ENCODE data around the gene P2RY11.

The P2RY11 gene

DNA sequence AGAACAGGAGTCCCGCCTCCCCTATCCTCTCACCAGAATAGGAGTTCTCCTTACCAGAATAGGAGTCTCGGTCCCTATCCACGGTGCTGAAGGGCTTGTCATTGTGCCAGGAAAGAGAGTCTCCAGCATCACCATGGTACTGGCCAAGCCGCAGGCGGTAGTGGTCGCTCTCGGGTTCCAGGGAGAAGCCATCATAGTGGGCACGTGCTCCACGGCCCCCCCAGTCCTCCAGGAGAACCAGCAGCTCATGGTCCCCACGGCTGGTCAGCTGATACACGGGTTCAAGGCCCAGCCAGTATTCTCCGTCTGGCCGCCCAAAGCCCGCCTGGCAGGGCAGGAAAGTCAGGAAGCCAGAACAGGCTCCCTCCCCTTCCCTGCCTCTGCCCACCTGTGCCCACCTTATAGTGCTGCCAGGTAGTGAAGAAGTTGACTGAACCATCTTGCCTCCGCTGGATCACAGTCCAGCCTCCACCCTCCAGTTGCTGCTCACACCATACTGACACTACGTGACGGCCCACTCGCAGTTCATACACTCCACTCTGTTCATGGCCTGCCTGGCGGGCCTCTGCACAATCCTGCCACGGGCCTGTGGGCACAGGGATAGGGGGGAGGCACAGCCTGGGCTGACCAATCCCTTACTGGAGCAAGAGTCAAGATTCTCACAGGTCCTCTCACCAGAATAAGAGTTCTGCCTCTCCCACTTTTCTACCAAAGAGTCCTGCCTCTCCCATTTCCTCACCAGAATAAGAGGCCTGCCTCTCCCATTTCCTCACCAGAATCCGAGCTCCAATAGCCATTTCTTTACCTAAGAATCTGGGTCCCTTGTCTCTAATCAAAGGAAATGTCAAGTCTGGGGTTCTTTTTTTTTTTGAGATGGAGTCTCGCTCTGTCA, 18.0 kb upstream of the P2RY11 start:
- CTCF ChIA-PET = no interaction called here
- no peak for DNase-seq (ENCODE audit: extremely low spot score)
- POLR2A ChIA-PET = no interaction called here
- TF ChIP-seq HDGF (IDR thresholded peaks at IDR 0.05; ENCODE audit: borderline replicate concordance) = no peak
- no peak for TF ChIP-seq FOXM1 (IDR thresholded peaks at IDR 0.05; ENCODE audit: borderline replicate concordance)

DNA sequence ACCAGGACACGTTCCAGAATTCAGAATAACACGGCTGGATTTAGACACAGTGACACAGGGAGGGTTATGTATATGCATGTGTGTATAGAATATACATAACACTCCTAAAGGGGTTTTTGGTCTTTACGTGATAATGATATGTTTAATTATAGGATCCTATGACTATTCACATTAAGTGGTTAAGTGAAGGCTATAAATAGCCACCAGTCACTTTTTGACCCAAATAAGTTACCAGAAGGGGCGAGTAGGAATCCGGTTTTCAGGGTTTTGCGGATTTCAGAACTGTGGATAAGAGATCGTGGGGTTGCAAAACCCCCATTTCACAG, 15.9 kb upstream of the P2RY11 start:
- POLR2A ChIA-PET = interaction anchor here (0.6 to 4.4 kb wide), 12 partner anchors 11 to 163 kb away, joined by 3 to 62 read pairs (median 4); partner anchors contain the start of genes EIF3G and PPAN
- no peak for TF ChIP-seq SUZ12 (IDR thresholded peaks at IDR 0.05)
- TF ChIP-seq L3MBTL2 (conservative IDR thresholded peaks at IDR 0.05) = no peak
- TF ChIP-seq NFRKB (IDR thresholded peaks at IDR 0.05) = no peak
- TF ChIP-seq LEF1 (IDR thresholded peaks at IDR 0.05; ENCODE audit: borderline replicate concordance) = no peak
- no peak for TF ChIP-seq HDGF (IDR thresholded peaks at IDR 0.05; ENCODE audit: borderline replicate concordance)
- TF ChIP-seq PKNOX1 (IDR thresholded peaks at IDR 0.05) = no peak
- TF ChIP-seq ZNF384 (IDR thresholded peaks at IDR 0.05) = no peak
- no peak for TF ChIP-seq TARDBP (IDR thresholded peaks at IDR 0.05)
- TF ChIP-seq ELF4 (IDR thresholded peaks at IDR 0.05) = no peak
- CTCF ChIA-PET = interaction anchor here (0.6 to 1.4 kb wide), 4 partner anchors 18 to 165 kb away, joined by 3 to 6 read pairs (median 3); no protein-coding TSS in a partner anchor

GRCh38 chr19:10095948-10096614, 15.4 kb upstream of the P2RY11 start:
- CTCF ChIA-PET = interaction anchor here (1.0 to 1.4 kb wide), 4 partner anchors 18 to 165 kb away, joined by 3 to 6 read pairs (median 4); no protein-coding TSS in a partner anchor
- peak; percentile 91 for TF ChIP-seq L3MBTL2 (conservative IDR thresholded peaks at IDR 0.05)
- TF ChIP-seq FOXM1 (IDR thresholded peaks at IDR 0.05; ENCODE audit: borderline replicate concordance) = no peak
- POLR2A ChIA-PET = interaction anchor here (0.6 to 4.4 kb wide), 13 partner anchors 11 to 164 kb away, joined by 3 to 62 read pairs (median 4); partner anchors contain the start of genes EIF3G, P2RY11 and PPAN
- DNase-seq (ENCODE audit: extremely low spot score) = peak; percentile 98

More for the DNA sequence above, 15.9 kb upstream of the P2RY11 start:
- no peak for DNase-seq (ENCODE audit: extremely low spot score)

- no peak for DNase-seq (ENCODE audit: extremely low spot score)
- ChIA-PET CTCF (interaction anchor here (0.5 to 1.4 kb wide), 5 partner anchors 17 to 166 kb away, joined by 3 to 6 read pairs (median 5); no protein-coding TSS in a partner anchor), POLR2A (interaction anchor here (0.8 to 4.4 kb wide), 9 partner anchors 10 to 164 kb away, joined by 3 to 62 read pairs (median 4); partner anchors contain the start of genes EIF3G, P2RY11 and PPAN)
- no peak for TF ChIP-seq SUZ12 (IDR thresholded peaks at IDR 0.05)
- 0 out of 2 replicates have a peak, but pooled peaks have one; percentile 5 for TF ChIP-seq ZNF384 (IDR thresholded peaks at IDR 0.05)
- TF ChIP-seq FOXA1 (IDR thresholded peaks at IDR 0.05) = no peak
- TF ChIP-seq ELF4 (IDR thresholded peaks at IDR 0.05) = no peak
- TF ChIP-seq TARDBP (IDR thresholded peaks at IDR 0.05) = no peak
- no peak for TF ChIP-seq ARNT (IDR thresholded peaks at IDR 0.05)
- peak; percentile 60 for TF ChIP-seq L3MBTL2 (conservative IDR thresholded peaks at IDR 0.05)
- no peak for TF ChIP-seq PKNOX1 (IDR thresholded peaks at IDR 0.05)
- no peak for TF ChIP-seq HDGF (IDR thresholded peaks at IDR 0.05; ENCODE audit: borderline replicate concordance)
- TF ChIP-seq FOXM1 (IDR thresholded peaks at IDR 0.05; ENCODE audit: borderline replicate concordance) = no peak
- no peak for TF ChIP-seq FOXK2 (IDR thresholded peaks at IDR 0.05)
- TF ChIP-seq NFRKB (IDR thresholded peaks at IDR 0.05) = no peak
These were observed 14.9 kb upstream of the P2RY11 start for GRCh38 chr19:10096615-10096963.

GRCh38 chr19:10100163-10100785, 11.2 kb upstream of the P2RY11 start:
- ChIA-PET CTCF (no interaction called here), POLR2A (interaction anchor here (4.4 kb wide), 1 partner anchor 7 kb away, joined by 62 read pairs; the partner anchor contains the start of gene PPAN)
- TF ChIP-seq SP1 (IDR thresholded peaks at IDR 0.05) (no peak), HDGF (IDR thresholded peaks at IDR 0.05; ENCODE audit: borderline replicate concordance) (no peak), FOXA1 (IDR thresholded peaks at IDR 0.05) (no peak), ARNT (IDR thresholded peaks at IDR 0.05) (no peak), NFRKB (IDR thresholded peaks at IDR 0.05) (no peak)
- DNase-seq (ENCODE audit: extremely low spot score) = no peak

DNA sequence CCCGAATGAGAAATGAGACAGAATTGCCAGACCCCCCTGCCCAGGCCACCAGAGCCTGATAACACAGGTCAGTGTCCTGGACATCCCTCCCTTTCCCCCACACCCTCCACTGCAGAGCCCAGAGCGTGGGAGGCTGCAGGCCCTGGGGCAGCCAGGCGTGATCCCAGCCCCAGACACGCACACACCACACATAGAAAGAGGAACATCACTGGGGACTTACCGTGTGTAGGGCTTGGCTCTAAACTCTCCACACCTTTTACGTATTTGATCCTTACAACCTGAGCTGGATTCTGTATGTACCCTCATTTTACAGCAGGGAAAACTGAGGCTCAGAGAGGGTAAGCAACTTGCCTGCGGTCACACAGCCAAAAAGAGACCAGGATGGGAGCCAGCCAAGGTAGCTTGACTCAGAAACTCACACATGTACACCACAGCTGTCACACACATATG, 8.7 kb upstream of the P2RY11 start:
- no peak for DNase-seq (ENCODE audit: extremely low spot score)
- ChIA-PET POLR2A (no interaction called here), CTCF (interaction anchor here (1.0 kb wide), 1 partner anchor 11 kb away, joined by 3 read pairs; no protein-coding TSS in a partner anchor)
- no peak for TF ChIP-seq FOXK2 (IDR thresholded peaks at IDR 0.05)
- TF ChIP-seq HDGF (IDR thresholded peaks at IDR 0.05; ENCODE audit: borderline replicate concordance) = no peak
- TF ChIP-seq ZNF384 (IDR thresholded peaks at IDR 0.05) = no peak
- no peak for TF ChIP-seq PKNOX1 (IDR thresholded peaks at IDR 0.05)
- TF ChIP-seq NFRKB (IDR thresholded peaks at IDR 0.05) = no peak
- TF ChIP-seq LEF1 (IDR thresholded peaks at IDR 0.05; ENCODE audit: borderline replicate concordance) = no peak
- no peak for TF ChIP-seq L3MBTL2 (conservative IDR thresholded peaks at IDR 0.05)
- no peak for TF ChIP-seq BHLHE40 (IDR thresholded peaks at IDR 0.05; ENCODE audit: borderline replicate concordance)
- TF ChIP-seq FOXA1 (IDR thresholded peaks at IDR 0.05) = no peak
- TF ChIP-seq SP1 (IDR thresholded peaks at IDR 0.05) = no peak
- TF ChIP-seq ELF4 (IDR thresholded peaks at IDR 0.05) = no peak
- TF ChIP-seq CTBP1 (IDR thresholded peaks at IDR 0.05; ENCODE audit: borderline replicate concordance) = no peak
- TF ChIP-seq ARNT (IDR thresholded peaks at IDR 0.05) = no peak
- no peak for TF ChIP-seq FOXM1 (IDR thresholded peaks at IDR 0.05; ENCODE audit: borderline replicate concordance)
- TF ChIP-seq SUZ12 (IDR thresholded peaks at IDR 0.05) = no peak

Measured in HEK293T (cell line).